ENCODE results near the gene CEACAM18.

Gene CEACAM18

GRCh38 chr19:51503286-51503817, 25.0 kb downstream of the CEACAM18 start:
- H3K9me3 Mint-ChIP-seq = peaks cover 4% of the 10 kb centered on the region
- ATAC-seq (no peak), DNase-seq (ENCODE audit: low spot score in 2 of 2) (no peak)
- no peak overlapping the region for H3K4me3 Mint-ChIP-seq
- no peaks in the 10 kb centered on the region for H3K36me3 Mint-ChIP-seq
- no peak overlapping the region for H3K27ac Mint-ChIP-seq
- peaks cover 16% of the 10 kb centered on the region for H3K4me1 Mint-ChIP-seq

DNA sequence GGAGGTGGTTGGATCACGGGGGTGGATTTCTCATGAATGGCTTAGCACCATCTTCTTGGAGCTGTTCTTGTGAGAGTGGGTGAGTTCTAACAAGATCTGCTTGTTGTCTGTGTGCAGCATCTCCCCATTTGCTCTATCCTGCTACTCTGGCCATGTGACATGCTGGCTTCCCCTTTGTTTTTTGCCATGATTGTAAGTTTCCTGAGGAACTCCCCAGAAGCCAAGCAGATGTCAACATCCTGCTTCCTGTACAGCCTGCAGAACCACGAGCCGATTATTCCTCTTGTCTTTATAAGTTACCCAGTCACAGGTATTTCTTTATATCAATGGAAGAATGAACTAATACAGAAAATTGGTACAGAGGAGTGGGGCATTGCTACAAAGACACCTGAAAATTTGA, 25.6 kb downstream of the CEACAM18 start:
- no peak for ATAC-seq
- H3K4me3 Mint-ChIP-seq = no peak overlapping the region

DNA sequence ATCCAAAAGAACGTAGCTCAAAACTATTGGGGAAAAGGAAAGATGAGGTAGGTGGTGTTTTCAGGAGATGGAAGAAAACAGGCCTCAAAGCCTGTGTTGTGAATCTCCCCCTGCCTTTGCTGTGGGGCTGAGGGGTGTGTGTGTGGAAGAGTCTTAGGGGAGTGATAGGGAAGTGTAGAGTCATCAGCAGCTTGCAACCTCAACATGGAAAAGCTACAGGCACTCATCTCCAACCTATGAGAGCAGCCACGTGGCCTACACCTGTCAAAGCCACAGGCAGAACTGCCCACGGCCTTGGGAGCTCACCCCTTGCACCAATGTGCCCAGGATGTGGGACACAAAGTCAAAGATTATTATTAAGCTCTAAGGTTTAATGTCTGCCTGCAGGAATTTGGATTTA, 27.6 kb downstream of the CEACAM18 start:
- H3K27ac Mint-ChIP-seq = peak overlapping the region; percentile 5
- H3K36me3 Mint-ChIP-seq = no peaks in the 10 kb centered on the region
- peaks cover 24% of the 10 kb centered on the region for H3K4me1 Mint-ChIP-seq
- DNase-seq (ENCODE audit: low spot score in 2 of 2) = no peak
- ATAC-seq = no peak
- peaks cover 4% of the 10 kb centered on the region for H3K9me3 Mint-ChIP-seq
- no peak overlapping the region for H3K4me3 Mint-ChIP-seq

More for the DNA sequence above, 25.6 kb downstream of the CEACAM18 start:
- no peak for DNase-seq (ENCODE audit: low spot score in 2 of 2)
- Mint-ChIP-seq H3K4me1 (peaks cover 16% of the 10 kb centered on the region), H3K36me3 (no peaks in the 10 kb centered on the region), H3K9me3 (peaks cover 4% of the 10 kb centered on the region), H3K27ac (no peak overlapping the region)

- peaks cover 14% of the 10 kb centered on the region for H3K4me1 Mint-ChIP-seq
- ATAC-seq = no peak
Measured at GRCh38 chr19:51507192-51507591, 28.9 kb downstream of the CEACAM18 start.

DNA sequence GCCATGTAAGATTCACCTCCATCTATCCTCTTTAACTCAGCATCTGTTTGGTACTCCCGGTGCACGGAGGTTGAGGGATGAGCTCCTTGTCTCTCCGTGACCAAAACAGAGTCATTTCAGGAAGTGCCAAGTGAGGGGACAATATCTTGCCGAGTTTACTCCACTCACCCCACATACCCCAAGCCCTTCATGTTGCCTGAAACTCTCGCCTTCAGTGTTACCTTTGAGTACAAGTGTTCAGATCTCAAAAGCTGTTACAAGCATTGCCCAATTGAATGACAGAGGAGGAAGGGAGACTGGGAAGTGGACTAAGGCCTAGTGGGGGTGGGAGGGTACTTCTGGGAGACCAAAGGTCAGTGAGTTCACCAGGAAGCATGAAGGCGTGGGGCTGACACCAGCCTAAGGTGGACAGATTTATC, 29.3 kb downstream of the CEACAM18 start:
- Mint-ChIP-seq H3K4me1 (peaks cover 12% of the 10 kb centered on the region), H3K9me3 (peaks cover 4% of the 10 kb centered on the region), H3K36me3 (no peaks in the 10 kb centered on the region), H3K27ac (peak overlapping the region; percentile 54), H3K4me3 (no peak overlapping the region)
- ATAC-seq = no peak
- no peak for DNase-seq (ENCODE audit: low spot score in 2 of 2)

More at GRCh38 chr19:51507192-51507591, 28.9 kb downstream of the CEACAM18 start:
- Mint-ChIP-seq H3K36me3 (no peaks in the 10 kb centered on the region), H3K4me3 (no peak overlapping the region), H3K27ac (peak overlapping the region; percentile 54), H3K9me3 (peaks cover 4% of the 10 kb centered on the region)
- no peak for DNase-seq (ENCODE audit: low spot score in 2 of 2)

- no peak overlapping the region for H3K4me3 Mint-ChIP-seq
- H3K4me1 Mint-ChIP-seq = peaks cover 12% of the 10 kb centered on the region
- H3K36me3 Mint-ChIP-seq = no peaks in the 10 kb centered on the region
- peak overlapping the region; percentile 54 for H3K27ac Mint-ChIP-seq
- peaks cover 4% of the 10 kb centered on the region for H3K9me3 Mint-ChIP-seq
- ATAC-seq (no peak), DNase-seq (ENCODE audit: low spot score in 2 of 2) (no peak)
Measured at GRCh38 chr19:51508059-51508733, 29.9 kb downstream of the CEACAM18 start.

- no peak overlapping the region for H3K4me3 Mint-ChIP-seq
- H3K9me3 Mint-ChIP-seq = no peaks in the 10 kb centered on the region
- peaks cover 12% of the 10 kb centered on the region for H3K4me1 Mint-ChIP-seq
- DNase-seq (ENCODE audit: low spot score in 2 of 2) (no peak), ATAC-seq (no peak)
- no peaks in the 10 kb centered on the region for H3K36me3 Mint-ChIP-seq
- no peak overlapping the region for H3K27ac Mint-ChIP-seq
Measured at GRCh38 chr19:51509823-51510660, 31.7 kb downstream of the CEACAM18 start.

GRCh38 chr19:51511353-51511752, 33.0 kb downstream of the CEACAM18 start:
- H3K9me3 Mint-ChIP-seq = no peaks in the 10 kb centered on the region
- H3K4me3 Mint-ChIP-seq = no peak overlapping the region
- peaks cover 12% of the 10 kb centered on the region for H3K4me1 Mint-ChIP-seq
- no peaks in the 10 kb centered on the region for H3K36me3 Mint-ChIP-seq
- ATAC-seq (peak; percentile 61), DNase-seq (ENCODE audit: low spot score in 2 of 2) (peak in 1 of 2 donors; percentile 49)
- no peak overlapping the region for H3K27ac Mint-ChIP-seq

- Mint-ChIP-seq H3K9me3 (peaks cover 3% of the 10 kb centered on the region), H3K27ac (no peak overlapping the region), H3K36me3 (no peaks in the 10 kb centered on the region), H3K4me3 (no peak overlapping the region), H3K4me1 (peaks cover 12% of the 10 kb centered on the region)
- ATAC-seq (no peak), DNase-seq (ENCODE audit: low spot score in 2 of 2) (no peak)
Measured at GRCh38 chr19:51513968-51514367, 35.6 kb downstream of the CEACAM18 start.

DNA sequence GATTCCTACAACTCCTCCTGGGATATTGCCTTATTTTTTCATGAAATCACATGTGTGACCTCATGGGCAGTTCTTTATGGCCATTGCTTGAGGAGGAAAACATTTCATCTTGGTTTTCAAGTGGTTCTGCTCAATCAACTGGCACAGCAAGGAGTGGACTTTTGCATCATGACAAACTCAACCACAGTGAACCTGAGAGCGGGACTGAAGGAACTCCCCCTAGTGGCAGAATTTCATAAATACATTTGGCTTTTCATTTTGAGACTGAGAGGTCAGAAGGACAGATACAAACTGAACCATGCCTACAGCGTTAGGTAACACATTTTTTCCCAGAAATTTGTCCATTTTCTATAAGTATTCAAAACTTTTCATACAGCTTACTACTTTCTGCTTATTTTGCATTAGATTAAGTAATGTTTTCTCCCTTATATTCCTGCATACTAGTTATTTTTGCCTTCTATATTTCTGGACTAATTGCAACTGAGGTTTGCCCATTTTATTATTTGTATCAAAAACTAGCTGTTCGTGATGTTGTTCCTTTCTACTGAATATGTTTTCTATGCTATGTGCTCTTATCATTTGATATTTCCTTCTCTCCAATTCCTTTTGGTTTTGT, 36.6 kb downstream of the CEACAM18 start:
- Mint-ChIP-seq H3K36me3 (no peaks in the 10 kb centered on the region), H3K4me3 (no peak overlapping the region), H3K9me3 (peaks cover 3% of the 10 kb centered on the region), H3K4me1 (peaks cover 12% of the 10 kb centered on the region), H3K27ac (no peak overlapping the region)
- ATAC-seq (peak; percentile 76), DNase-seq (ENCODE audit: low spot score in 2 of 2) (peak in 1 of 2 donors; percentile 51)

DNA sequence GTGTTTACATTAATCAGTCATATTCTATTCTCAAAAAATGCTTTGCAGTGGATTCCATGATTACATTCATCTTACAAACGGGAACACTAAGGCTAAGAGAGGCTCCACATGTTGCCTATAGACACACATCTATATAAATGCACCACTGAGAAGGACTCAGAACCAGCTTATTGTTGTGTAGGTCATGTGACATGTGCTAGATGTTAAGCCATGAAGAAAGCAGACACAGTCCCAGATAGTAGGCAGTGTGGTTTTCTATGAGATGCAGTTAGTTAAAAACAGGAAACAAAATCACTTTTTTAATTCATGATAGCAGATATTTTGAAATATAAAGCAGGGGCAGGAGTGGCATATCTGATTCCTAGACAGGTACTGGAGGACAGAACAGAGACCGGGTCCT, 42.4 kb downstream of the CEACAM18 start:
- Mint-ChIP-seq H3K9me3 (peaks cover 3% of the 10 kb centered on the region), H3K36me3 (no peaks in the 10 kb centered on the region), H3K27ac (no peak overlapping the region)

GRCh38 chr19:51521357-51521756, 43.0 kb downstream of the CEACAM18 start:
- H3K36me3 Mint-ChIP-seq = no peaks in the 10 kb centered on the region
- ATAC-seq = no peak
- H3K4me3 Mint-ChIP-seq = no peak overlapping the region
- H3K9me3 Mint-ChIP-seq = peaks cover 3% of the 10 kb centered on the region
- H3K4me1 Mint-ChIP-seq = no peaks in the 10 kb centered on the region
- peak in 1 of 2 donors; percentile 4 for DNase-seq (ENCODE audit: low spot score in 2 of 2)
- no peak overlapping the region for H3K27ac Mint-ChIP-seq

More for the DNA sequence above, 42.4 kb downstream of the CEACAM18 start:
- no peak for DNase-seq (ENCODE audit: low spot score in 2 of 2)
- Mint-ChIP-seq H3K4me3 (no peak overlapping the region), H3K4me1 (no peaks in the 10 kb centered on the region)
- ATAC-seq = no peak

DNA sequence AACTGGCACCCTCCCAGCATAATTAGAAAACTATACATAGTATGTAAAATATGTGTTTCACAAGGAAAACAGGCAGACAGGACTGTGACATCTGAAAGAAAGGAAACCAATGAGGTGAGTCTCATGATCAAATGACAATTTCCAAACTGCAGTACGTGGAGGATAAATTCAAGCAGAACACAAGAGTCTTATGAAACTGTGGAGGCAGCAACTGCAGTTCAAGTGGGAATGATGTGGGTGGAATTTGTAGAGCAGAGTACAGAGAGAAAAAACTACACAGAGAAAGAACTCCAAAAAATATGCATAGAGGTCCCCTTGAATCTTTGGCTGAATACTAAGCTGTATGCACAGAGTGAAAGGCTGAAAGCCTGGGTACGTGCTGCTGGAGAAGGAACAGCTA, 43.4 kb downstream of the CEACAM18 start:
- Mint-ChIP-seq H3K9me3 (peaks cover 3% of the 10 kb centered on the region), H3K4me1 (no peaks in the 10 kb centered on the region), H3K4me3 (no peak overlapping the region), H3K36me3 (no peaks in the 10 kb centered on the region), H3K27ac (no peak overlapping the region)
- ATAC-seq (no peak), DNase-seq (ENCODE audit: low spot score in 2 of 2) (peak in 1 of 2 donors; percentile 18)

- H3K9me3 Mint-ChIP-seq = no peaks in the 10 kb centered on the region
- peak; percentile 21 for ATAC-seq
- H3K4me1 Mint-ChIP-seq = no peaks in the 10 kb centered on the region
Measured at GRCh38 chr19:51524666-51525264, 46.4 kb downstream of the CEACAM18 start.

DNA sequence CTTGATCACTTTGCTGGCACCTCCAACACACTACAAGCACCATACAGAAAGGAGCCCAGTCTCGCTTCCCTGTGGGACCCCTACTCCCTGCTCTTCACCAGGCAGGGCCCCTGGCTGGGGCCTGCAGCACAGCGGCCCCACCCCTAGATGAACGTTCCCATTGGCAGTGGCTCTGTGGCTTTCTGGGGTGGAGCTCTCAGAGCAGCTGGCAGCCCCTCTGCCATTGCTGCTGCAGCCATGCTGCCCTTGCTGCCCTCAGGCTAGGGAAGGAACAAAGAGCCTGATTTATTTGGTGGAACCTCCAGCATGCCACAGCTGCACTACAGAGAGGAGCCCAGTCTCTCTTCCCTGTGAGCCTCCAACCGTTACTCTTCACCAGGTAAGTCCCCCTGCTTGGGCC, 47.3 kb downstream of the CEACAM18 start:
- DNase-seq (ENCODE audit: low spot score in 2 of 2) = no peak
- no peak overlapping the region for H3K27ac Mint-ChIP-seq
- H3K36me3 Mint-ChIP-seq = no peaks in the 10 kb centered on the region
- H3K4me1 Mint-ChIP-seq = no peaks in the 10 kb centered on the region
- H3K9me3 Mint-ChIP-seq = no peaks in the 10 kb centered on the region
- peak; percentile 19 for ATAC-seq
- H3K4me3 Mint-ChIP-seq = no peak overlapping the region

More at GRCh38 chr19:51524666-51525264, 46.4 kb downstream of the CEACAM18 start:
- H3K36me3 Mint-ChIP-seq = no peaks in the 10 kb centered on the region
- DNase-seq (ENCODE audit: low spot score in 2 of 2) = peak in 1 of 2 donors; percentile 6
- H3K4me3 Mint-ChIP-seq = no peak overlapping the region
- H3K27ac Mint-ChIP-seq = no peak overlapping the region

Data from stimulated activated effector memory CD8-positive, alpha-beta T cell treated with anti-CD3 and anti-CD28 coated beads, Interleukin-12 subunit alpha, Interleukin-12 subunit beta, amount 100 ng/mL, for 72 hours (primary cell).